Gastroesophageal sphincter (tissue), 4 donors: ENCODE data around the gene EFR3B. TPM values are rescaled to one million over a fixed set of nuclear protein-coding genes. Genes with fewer than 3 reads are reported as not detected.

Source experiments
- ATAC-seq: fragments of 150-250 bp; one replicate; pipeline ENCODE4 v1.9.1; 2016; ENCODE audit warnings: mild to moderate bottlenecking, moderate library complexity
- H3K27ac ChIP-seq, 4 donors: fragments of 200-600 bp; sonication (generic) in 3 of 4; 1 replicate in 3 of 4; 2 replicates in 1 of 4; pipeline ENCODE4 v1.5.1; 2016 to 2019
- H3K27me3 ChIP-seq: fragments of 200-600 bp; sonication (generic); one replicate; pipeline ENCODE4 v1.5.1; 2019
- H3K36me3 ChIP-seq, 2 donors: fragments of 200-600 bp; sonication (generic); one replicate each; pipeline ENCODE4 v1.5.1; 2019; ENCODE audit warnings: control low read depth in 1 of 2
- H3K4me1 ChIP-seq, 3 donors: fragments of 200-600 bp; sonication (generic); 1 replicate in 2 of 3; 2 replicates in 1 of 3; pipeline ENCODE4 v1.5.1; 2016 to 2019; ENCODE audit warnings: control low read depth in 2 of 3
- H3K4me3 ChIP-seq, 2 donors: fragments of 200-600 bp; sonication (generic); one replicate each; pipeline ENCODE4 v1.5.1; 2019; ENCODE audit warnings: mild to moderate bottlenecking in 1 of 2, moderate library complexity in 1 of 2
- H3K9me3 ChIP-seq, 3 donors: fragments of 200-600 bp; sonication (generic); one replicate each; pipeline ENCODE4 v1.5.1; 2017 to 2019; ENCODE audit warnings: control low read depth in 2 of 3
- CTCF ChIP-seq, 4 experiments: fragments of 200-600 bp in 2 of 4; fragments of 450-650 bp in 2 of 4; sonication (generic) in 1 of 4; IDR thresholded peaks; one replicate each; pipeline ENCODE4 v1.5.1; 2017 to 2019; ENCODE audit warnings: antibody characterized with exemption in 4 of 4, mild to moderate bottlenecking in 2 of 4, moderate library complexity in 2 of 4
- EP300 ChIP-seq: sonication (generic); formaldehyde crosslinking; IDR thresholded peaks from one replicate; pipeline ENCODE4 v1.6.1; 2017; ENCODE audit warnings: antibody characterized with exemption, mild to moderate bottlenecking
- POLR2A ChIP-seq, 2 donors: fragments of 450-650 bp; IDR thresholded peaks; one replicate each; pipeline ENCODE4 v1.6.1; 2017; ENCODE audit warnings: antibody characterized with exemption in 2 of 2, mild to moderate bottlenecking in 2 of 2, moderate library complexity in 1 of 2
- POLR2AphosphoS5 ChIP-seq: sonication (generic); formaldehyde crosslinking; IDR thresholded peaks from one replicate; pipeline ENCODE4 v1.6.1; 2017; ENCODE audit warnings: antibody characterized with exemption
- WGBS, 2 donors: methylation state at CpG; one replicate each; pipeline ENCODE4 v1.1.5; 2018; ENCODE audit warnings: low coverage in 1 of 2; 5-methylcytosine and 5-hydroxymethylcytosine counted together
- total RNA-seq, 4 donors: library from RNA; depleted of rRNA; stranded (reverse); fragments of >200 nt; gene quantifications; one replicate each; pipeline ENCODE4 v1.1.0, GENCODE V29; 2016

Gene EFR3B
- total RNA-seq, 4 donors from 2014 or later, result 0.67 to 2.4 (median 1.5) TPM

DNA sequence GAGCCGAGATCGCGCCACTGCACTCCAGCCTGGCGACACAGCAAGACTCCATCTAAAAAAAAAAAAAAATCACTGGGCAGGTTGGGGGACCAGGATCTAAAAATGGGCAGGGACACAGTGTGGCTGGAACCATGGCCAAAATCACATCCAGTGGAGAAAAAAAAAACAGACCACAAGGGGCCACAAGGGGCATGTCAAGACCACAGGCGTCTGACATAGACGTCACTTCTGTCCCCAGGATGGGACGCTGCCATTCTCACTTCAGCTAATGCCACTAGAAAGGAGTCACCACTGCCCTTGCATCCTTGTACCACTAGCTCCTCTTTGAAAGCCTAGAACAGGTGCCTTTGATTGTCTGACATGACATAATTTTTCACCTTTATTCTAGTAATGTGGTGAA is 129.0 kb downstream of the EFR3B start:
- no peaks in the 10 kb centered on the region for H3K9me3 ChIP-seq
- H3K4me3 ChIP-seq, result no peak overlapping the region
- H3K27me3 ChIP-seq, result peaks cover 57% of the 10 kb centered on the region
- peaks cover 0 to 17% (median 8%) of the 10 kb centered on the region in 3 donors for H3K4me1 ChIP-seq
- H3K27ac ChIP-seq, result no peak overlapping the region
- H3K36me3 ChIP-seq, result no peaks in the 10 kb centered on the region
- whole genome bisulfite sequencing, 2 donors, result 90 to 91% methylated on average over 6 to 7 of the region's 7 CpGs
- no peak for TF ChIP-seq POLR2A (IDR thresholded peaks at IDR 0.05)
- no peak for TF ChIP-seq POLR2AphosphoS5
- TF ChIP-seq EP300, result no peak
- TF ChIP-seq CTCF (IDR thresholded peaks at IDR 0.05), result no peak
- no peak for ATAC-seq

DNA sequence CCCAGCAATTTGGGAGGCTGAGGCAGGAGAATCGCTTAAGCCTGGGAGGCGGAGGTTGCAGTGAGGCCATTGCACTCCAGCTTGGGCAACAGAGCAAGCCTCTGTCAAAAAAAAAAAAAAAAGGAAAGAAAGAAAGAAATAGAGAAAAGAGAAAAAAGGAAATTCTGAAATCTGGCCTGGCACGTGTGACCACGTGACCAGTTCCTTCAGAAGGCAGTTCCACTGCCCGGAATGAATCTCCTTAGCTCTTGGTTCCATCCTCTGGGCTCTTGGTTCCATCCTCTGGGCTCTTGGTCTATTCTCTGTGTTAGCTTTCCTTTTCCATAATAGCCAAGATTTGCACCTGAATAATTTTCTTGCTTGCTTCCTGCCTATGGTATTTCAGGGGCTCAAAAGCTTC is 131.8 kb downstream of the EFR3B start:
- no peak for ATAC-seq
- H3K27ac ChIP-seq, result no peak overlapping the region
- peaks cover 43% of the 10 kb centered on the region for H3K27me3 ChIP-seq
- WGBS, 2 donors, result 87 to 93% methylated on average over 3 to 4 of the region's 5 CpGs
- H3K9me3 ChIP-seq, result no peaks in the 10 kb centered on the region
- H3K36me3 ChIP-seq, result no peaks in the 10 kb centered on the region
- H3K4me3 ChIP-seq, result no peak overlapping the region
- H3K4me1 ChIP-seq, result peaks cover 0 to 2% (median under 1%) of the 10 kb centered on the region in 3 donors
- TF ChIP-seq POLR2A (IDR thresholded peaks at IDR 0.05) (no peak), EP300 (no peak), POLR2AphosphoS5 (no peak), CTCF (IDR thresholded peaks at IDR 0.05) (no peak)

DNA sequence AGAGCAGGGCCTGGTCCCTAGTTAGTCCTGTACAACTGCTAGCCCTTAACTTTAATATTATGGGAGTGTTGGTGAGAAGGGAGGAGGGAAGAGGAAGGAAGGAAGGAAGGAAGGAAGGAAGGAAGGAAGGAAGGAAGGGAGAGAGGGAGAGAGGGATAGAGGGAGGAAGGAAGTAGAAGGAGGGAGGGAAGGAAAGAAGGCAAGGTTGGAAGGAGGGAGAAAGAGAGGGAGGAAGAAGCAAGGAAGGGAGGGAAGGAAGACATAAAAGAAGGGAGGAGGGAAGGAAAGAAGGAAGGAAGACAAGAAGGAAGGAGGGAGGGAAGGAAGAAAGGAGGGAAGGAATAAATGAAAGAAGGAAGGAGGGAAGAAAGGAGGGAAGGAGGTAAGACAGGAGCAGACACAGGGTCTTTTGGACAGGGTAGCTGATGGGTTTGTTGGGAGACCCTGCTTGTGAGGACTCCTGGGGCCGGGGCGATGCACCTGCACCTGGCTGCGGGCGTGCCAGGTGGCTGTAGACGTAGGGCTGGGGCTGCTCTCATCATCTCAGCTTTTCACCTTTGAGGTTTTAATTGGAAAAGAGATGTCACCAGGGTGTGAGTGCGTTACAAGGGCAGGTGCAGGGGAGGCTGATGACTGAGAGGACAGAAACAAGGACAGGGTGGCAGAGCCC is 132.5 kb downstream of the EFR3B start:
- no peaks in the 10 kb centered on the region for H3K4me1 ChIP-seq
- WGBS, 2 donors, result 92 to 97% methylated on average over 5 to 6 of the region's 6 CpGs
- H3K9me3 ChIP-seq, result no peaks in the 10 kb centered on the region
- H3K27ac ChIP-seq, result no peak overlapping the region
- H3K4me3 ChIP-seq, result no peak overlapping the region
- TF ChIP-seq CTCF (IDR thresholded peaks at IDR 0.05) (no peak), EP300 (no peak), POLR2A (IDR thresholded peaks at IDR 0.05) (no peak), POLR2AphosphoS5 (no peak)
- peaks cover 43% of the 10 kb centered on the region for H3K27me3 ChIP-seq
- H3K36me3 ChIP-seq, result no peaks in the 10 kb centered on the region
- ATAC-seq, result no peak

GRCh38 chr2:25176138-25176537 is 134.3 kb downstream of the EFR3B start:
- no peaks in the 10 kb centered on the region for H3K4me1 ChIP-seq
- WGBS, 2 donors, result 80 to 87% methylated on average over 4 to 6 of the region's 6 CpGs
- H3K4me3 ChIP-seq, result no peak overlapping the region
- H3K27ac ChIP-seq, result no peak overlapping the region
- H3K27me3 ChIP-seq, result peaks cover 35% of the 10 kb centered on the region
- ATAC-seq, result no peak
- H3K36me3 ChIP-seq, result no peaks in the 10 kb centered on the region
- no peaks in the 10 kb centered on the region for H3K9me3 ChIP-seq
- TF ChIP-seq EP300 (no peak), POLR2AphosphoS5 (no peak), POLR2A (IDR thresholded peaks at IDR 0.05) (no peak), CTCF (IDR thresholded peaks at IDR 0.05) (no peak)

DNA sequence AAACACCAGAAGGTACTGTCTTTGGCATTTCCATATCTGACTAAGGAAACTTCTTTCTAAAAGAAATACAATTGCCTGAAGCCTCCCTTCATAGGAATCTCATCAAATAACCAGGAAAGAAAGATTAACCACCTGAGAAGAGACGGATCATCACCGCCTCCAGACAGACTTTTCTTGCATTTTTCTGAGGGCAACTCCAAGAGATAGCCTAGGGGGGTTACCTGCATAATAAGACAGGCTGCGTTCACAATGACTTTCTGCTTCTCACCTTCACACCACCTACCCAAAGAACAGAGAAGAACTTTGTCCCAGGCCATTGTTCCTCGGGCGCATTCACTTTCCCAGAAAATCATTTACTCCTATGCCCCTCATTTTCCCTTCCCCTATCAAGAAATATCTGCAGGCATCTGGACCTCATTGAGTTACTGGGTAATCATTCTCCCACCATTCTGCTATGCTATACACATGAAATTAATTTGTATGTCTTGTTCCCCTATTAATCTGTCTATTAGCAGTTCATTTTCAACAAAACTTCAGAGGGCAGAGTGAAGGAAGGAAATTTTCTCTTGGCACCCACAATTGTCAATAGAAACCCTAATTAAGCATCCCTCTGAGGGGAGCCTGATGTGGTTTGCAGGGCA is 134.8 kb downstream of the EFR3B start:
- no peak for ATAC-seq
- Histone ChIP-seq H3K27me3 (peaks cover 35% of the 10 kb centered on the region), H3K9me3 (peaks cover 0 to 3% (median 0%) of the 10 kb centered on the region in 3 donors), H3K36me3 (no peaks in the 10 kb centered on the region), H3K4me1 (no peaks in the 10 kb centered on the region), H3K4me3 (no peak overlapping the region), H3K27ac (no peak overlapping the region)
- TF ChIP-seq EP300, result no peak
- no peak for TF ChIP-seq POLR2AphosphoS5
- no peak for TF ChIP-seq POLR2A (IDR thresholded peaks at IDR 0.05)
- no peak for TF ChIP-seq CTCF (IDR thresholded peaks at IDR 0.05)
- WGBS, 2 donors, result 86 to 90% methylated on average over 3 to 5 of the region's 5 CpGs
